Lower leg skin (tissue), 3 donors: Measurements from ENCODE around the gene ORMDL2.

Source experiments
- POLR2A ChIP-seq, 2 donors: fragments of 450-650 bp; IDR thresholded peaks; one replicate each; pipeline ENCODE4 v1.6.1; 2016 to 2017; ENCODE audit warnings: antibody characterized with exemption in 2 of 2, mild to moderate bottlenecking in 1 of 2, moderate library complexity in 1 of 2
- TF ChIP-seq, protein P1 (sequence below), 3 donors: fragments of 450-650 bp; IDR thresholded peaks; one replicate each; pipeline ENCODE4 v1.5.1; 2016; ENCODE audit warnings: antibody characterized with exemption in 3 of 3, mild to moderate bottlenecking in 3 of 3, moderate library complexity in 2 of 3

DNA sequence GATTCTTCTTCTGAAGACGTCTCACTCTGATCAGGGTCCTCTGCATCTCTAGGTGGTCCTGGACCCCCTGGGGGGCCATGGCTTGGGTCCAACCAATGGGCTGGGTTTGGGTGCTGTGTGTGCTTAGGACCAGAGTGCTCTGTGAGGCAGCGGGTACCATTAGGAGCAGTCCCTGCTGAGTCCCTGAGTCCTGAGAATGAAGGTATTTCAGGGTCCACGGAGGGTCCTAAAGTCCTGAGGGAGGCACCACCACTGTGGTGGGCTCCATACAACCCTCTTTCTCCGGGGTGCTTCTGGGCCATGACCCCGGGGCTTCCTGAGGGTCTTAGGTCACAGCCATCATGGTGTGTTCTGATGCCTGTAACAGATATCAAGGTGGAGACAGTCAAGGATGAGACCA, 10.5 kb downstream of the ORMDL2 start:
- TF ChIP-seq, protein P1, sequence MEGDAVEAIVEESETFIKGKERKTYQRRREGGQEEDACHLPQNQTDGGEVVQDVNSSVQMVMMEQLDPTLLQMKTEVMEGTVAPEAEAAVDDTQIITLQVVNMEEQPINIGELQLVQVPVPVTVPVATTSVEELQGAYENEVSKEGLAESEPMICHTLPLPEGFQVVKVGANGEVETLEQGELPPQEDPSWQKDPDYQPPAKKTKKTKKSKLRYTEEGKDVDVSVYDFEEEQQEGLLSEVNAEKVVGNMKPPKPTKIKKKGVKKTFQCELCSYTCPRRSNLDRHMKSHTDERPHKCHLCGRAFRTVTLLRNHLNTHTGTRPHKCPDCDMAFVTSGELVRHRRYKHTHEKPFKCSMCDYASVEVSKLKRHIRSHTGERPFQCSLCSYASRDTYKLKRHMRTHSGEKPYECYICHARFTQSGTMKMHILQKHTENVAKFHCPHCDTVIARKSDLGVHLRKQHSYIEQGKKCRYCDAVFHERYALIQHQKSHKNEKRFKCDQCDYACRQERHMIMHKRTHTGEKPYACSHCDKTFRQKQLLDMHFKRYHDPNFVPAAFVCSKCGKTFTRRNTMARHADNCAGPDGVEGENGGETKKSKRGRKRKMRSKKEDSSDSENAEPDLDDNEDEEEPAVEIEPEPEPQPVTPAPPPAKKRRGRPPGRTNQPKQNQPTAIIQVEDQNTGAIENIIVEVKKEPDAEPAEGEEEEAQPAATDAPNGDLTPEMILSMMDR (IDR thresholded peaks at IDR 0.05): no peak
- TF ChIP-seq POLR2A (IDR thresholded peaks at IDR 0.05): no peak
